A673 (cell line): ENCODE data around the gene CHFR. TPM values are rescaled to one million over a fixed set of nuclear protein-coding genes. Genes with fewer than 3 reads are reported as not detected.

Experiments used
- BruUV-seq: library from RNA; stranded (reverse); fragments of 400-500 nt; replicated peaks from 2 replicates; lab custom pipeline; 2021; lab: Mats Ljungman, UMichigan
- CTCF ChIA-PET: fragments of 300-600 bp; sonication (Branson Sonifier 250); formaldehyde crosslinking; loops from one replicate; lab custom pipeline; 2022; ENCODE audit warnings: antibody characterized with exemption; lab: Charles Lee
- POLR2A ChIA-PET: fragments of 300-600 bp; sonication (Branson Sonifier 250); formaldehyde crosslinking; loops from one replicate; lab custom pipeline; 2022; ENCODE audit warnings: antibody characterized with exemption; ENCODE audit not compliant: low non-redundant PET; lab: Charles Lee
- DNase-seq: peaks from one replicate; pipeline ENCODE4 v3.0.0-alpha.2; 2015; ENCODE audit warnings: low spot score
- H3K27ac ChIP-seq: fragments of 200-600 bp; sonication (generic); 2 replicates; pipeline ENCODE4 v1.5.1; 2016; ENCODE audit warnings: mixed run types, low read depth, mild to moderate bottlenecking, mixed read lengths, antibody characterized with exemption, low read length; ENCODE audit not compliant: poor library complexity, severe bottlenecking
- H3K27me3 ChIP-seq: fragments of 200-600 bp; sonication (generic); replicated peaks from 2 replicates; pipeline ENCODE4 v1.6.1; 2017; ENCODE audit warnings: mixed run types, low read depth, mild to moderate bottlenecking, mixed read lengths, antibody characterized with exemption, low read length; ENCODE audit not compliant: insufficient read depth, poor library complexity
- H3K36me3 ChIP-seq: fragments of 200-600 bp; sonication (generic); 2 replicates; pipeline ENCODE4 v1.6.1; 2016; ENCODE audit warnings: mixed run types, mild to moderate bottlenecking, mixed read lengths, antibody characterized with exemption, low read length; ENCODE audit not compliant: insufficient read depth, poor library complexity, severe bottlenecking
- H3K4me1 ChIP-seq: fragments of 200-600 bp; sonication (generic); 2 replicates; pipeline ENCODE4 v1.6.1; 2017; ENCODE audit warnings: mixed run types, mild to moderate bottlenecking, mixed read lengths, antibody characterized with exemption, low read length; ENCODE audit not compliant: insufficient read depth, poor library complexity, severe bottlenecking
- H3K4me3 ChIP-seq: fragments of 200-600 bp; sonication (generic); 2 replicates; pipeline ENCODE4 v1.5.1; 2016; ENCODE audit warnings: low read depth, mixed run types, mild to moderate bottlenecking, mixed read lengths, low read length; ENCODE audit not compliant: poor library complexity, severe bottlenecking
- H3K9me3 ChIP-seq: fragments of 200-600 bp; sonication (generic); 2 replicates; pipeline ENCODE4 v1.6.1; 2016; ENCODE audit warnings: mixed run types, low read depth, mild to moderate bottlenecking, mixed read lengths, antibody characterized with exemption, low read length; ENCODE audit not compliant: poor library complexity, severe bottlenecking
- EZH2 ChIP-seq: fragments of 200-600 bp; sonication (generic); IDR thresholded peaks from 2 replicates; pipeline ENCODE4 v1.6.1; 2017; ENCODE audit warnings: borderline replicate concordance, low read depth, mild to moderate bottlenecking, mixed read lengths, antibody characterized with exemption, low read length; ENCODE audit not compliant: poor library complexity, severe bottlenecking
- intact Hi-C: fragments of 100-400 bp; cut with micrococcal nuclease; formaldehyde crosslinking; loops from one replicate; pipeline ENCODE4 v1.10.0; 2022; ENCODE audit not compliant: unreplicated experiment
- total RNA-seq: library from RNA; stranded (reverse); gene quantifications from 2 replicates; pipeline ENCODE4 v1.2.3, GENCODE V29; 2021
- TF ChIP-seq, protein P1 (sequence below): fragments of 300-800, 200-600 bp; sonication (generic); conservative IDR thresholded peaks from 2 replicates; pipeline ENCODE4 v1.5.1; 2017; ENCODE audit warnings: low read depth, mild to moderate bottlenecking, antibody characterized with exemption, low read length, moderate library complexity, mixed read lengths

Gene CHFR
- total RNA-seq, 1 experiment from 2014 or later: 44.9 TPM

- H3K4me1 ChIP-seq: no peaks in the 10 kb centered on the region
- no peak for DNase-seq
- H3K36me3 ChIP-seq: peaks cover 28% of the 10 kb centered on the region
- intact Hi-C loops: no loop called here
- TF ChIP-seq EZH2: no peak
- TF ChIP-seq, protein P1, sequence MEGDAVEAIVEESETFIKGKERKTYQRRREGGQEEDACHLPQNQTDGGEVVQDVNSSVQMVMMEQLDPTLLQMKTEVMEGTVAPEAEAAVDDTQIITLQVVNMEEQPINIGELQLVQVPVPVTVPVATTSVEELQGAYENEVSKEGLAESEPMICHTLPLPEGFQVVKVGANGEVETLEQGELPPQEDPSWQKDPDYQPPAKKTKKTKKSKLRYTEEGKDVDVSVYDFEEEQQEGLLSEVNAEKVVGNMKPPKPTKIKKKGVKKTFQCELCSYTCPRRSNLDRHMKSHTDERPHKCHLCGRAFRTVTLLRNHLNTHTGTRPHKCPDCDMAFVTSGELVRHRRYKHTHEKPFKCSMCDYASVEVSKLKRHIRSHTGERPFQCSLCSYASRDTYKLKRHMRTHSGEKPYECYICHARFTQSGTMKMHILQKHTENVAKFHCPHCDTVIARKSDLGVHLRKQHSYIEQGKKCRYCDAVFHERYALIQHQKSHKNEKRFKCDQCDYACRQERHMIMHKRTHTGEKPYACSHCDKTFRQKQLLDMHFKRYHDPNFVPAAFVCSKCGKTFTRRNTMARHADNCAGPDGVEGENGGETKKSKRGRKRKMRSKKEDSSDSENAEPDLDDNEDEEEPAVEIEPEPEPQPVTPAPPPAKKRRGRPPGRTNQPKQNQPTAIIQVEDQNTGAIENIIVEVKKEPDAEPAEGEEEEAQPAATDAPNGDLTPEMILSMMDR: no peak
- ChIA-PET CTCF (no interaction called here), POLR2A (no interaction called here)
- no peaks in the 10 kb centered on the region for H3K27me3 ChIP-seq
- BruUV-seq: TSS peak; percentile 23
- H3K27ac ChIP-seq: no peak overlapping the region
- no peaks in the 10 kb centered on the region for H3K9me3 ChIP-seq
- H3K4me3 ChIP-seq: no peak overlapping the region
Measured at GRCh38 chr12:132853285-132854092, 33.9 kb downstream of the CHFR start.

DNA sequence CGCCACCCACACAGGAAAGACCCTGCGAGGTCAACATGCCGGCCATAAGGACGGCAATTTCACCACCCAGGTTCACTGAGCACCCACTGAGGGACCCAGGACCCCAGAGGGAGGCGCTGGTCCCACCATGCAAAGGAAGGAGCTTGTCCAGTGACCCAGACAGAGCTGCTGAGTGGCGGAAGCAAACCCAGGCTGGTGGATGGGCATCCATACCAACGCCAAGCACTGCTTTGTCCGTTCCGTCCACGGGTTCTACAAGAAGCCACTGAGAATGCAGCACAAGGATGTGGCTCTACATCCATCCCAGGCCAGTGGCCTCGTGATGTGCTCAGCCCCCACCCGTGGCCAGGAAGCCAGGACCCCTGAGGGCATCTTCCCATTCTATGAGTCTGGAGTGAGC lies 34.9 kb downstream of the CHFR start:
- CTCF ChIA-PET: no interaction called here

GRCh38 chr12:132851465-132851864 lies 35.9 kb downstream of the CHFR start:
- Histone ChIP-seq H3K4me3 (no peak overlapping the region), H3K9me3 (no peaks in the 10 kb centered on the region), H3K27me3 (no peaks in the 10 kb centered on the region), H3K4me1 (no peaks in the 10 kb centered on the region), H3K27ac (no peak overlapping the region), H3K36me3 (peaks cover 20% of the 10 kb centered on the region)
- TF ChIP-seq EZH2: no peak
- TF ChIP-seq, protein P1: no peak
- ChIA-PET POLR2A (no interaction called here), CTCF (no interaction called here)
- DNase-seq: no peak
- intact Hi-C loops: no loop called here
- no TSS peak for BruUV-seq

More for the DNA sequence above, 34.9 kb downstream of the CHFR start:
- Histone ChIP-seq H3K27me3 (no peaks in the 10 kb centered on the region), H3K36me3 (peaks cover 25% of the 10 kb centered on the region), H3K4me3 (no peak overlapping the region), H3K9me3 (no peaks in the 10 kb centered on the region), H3K27ac (no peak overlapping the region), H3K4me1 (no peaks in the 10 kb centered on the region)
- intact Hi-C loops: no loop called here
- POLR2A ChIA-PET: no interaction called here
- no TSS peak for BruUV-seq
- no peak for DNase-seq
- TF ChIP-seq EZH2: no peak
- TF ChIP-seq, protein P1: no peak
